ENCODE results near the gene NOL12.

NOL12 gene

DNA sequence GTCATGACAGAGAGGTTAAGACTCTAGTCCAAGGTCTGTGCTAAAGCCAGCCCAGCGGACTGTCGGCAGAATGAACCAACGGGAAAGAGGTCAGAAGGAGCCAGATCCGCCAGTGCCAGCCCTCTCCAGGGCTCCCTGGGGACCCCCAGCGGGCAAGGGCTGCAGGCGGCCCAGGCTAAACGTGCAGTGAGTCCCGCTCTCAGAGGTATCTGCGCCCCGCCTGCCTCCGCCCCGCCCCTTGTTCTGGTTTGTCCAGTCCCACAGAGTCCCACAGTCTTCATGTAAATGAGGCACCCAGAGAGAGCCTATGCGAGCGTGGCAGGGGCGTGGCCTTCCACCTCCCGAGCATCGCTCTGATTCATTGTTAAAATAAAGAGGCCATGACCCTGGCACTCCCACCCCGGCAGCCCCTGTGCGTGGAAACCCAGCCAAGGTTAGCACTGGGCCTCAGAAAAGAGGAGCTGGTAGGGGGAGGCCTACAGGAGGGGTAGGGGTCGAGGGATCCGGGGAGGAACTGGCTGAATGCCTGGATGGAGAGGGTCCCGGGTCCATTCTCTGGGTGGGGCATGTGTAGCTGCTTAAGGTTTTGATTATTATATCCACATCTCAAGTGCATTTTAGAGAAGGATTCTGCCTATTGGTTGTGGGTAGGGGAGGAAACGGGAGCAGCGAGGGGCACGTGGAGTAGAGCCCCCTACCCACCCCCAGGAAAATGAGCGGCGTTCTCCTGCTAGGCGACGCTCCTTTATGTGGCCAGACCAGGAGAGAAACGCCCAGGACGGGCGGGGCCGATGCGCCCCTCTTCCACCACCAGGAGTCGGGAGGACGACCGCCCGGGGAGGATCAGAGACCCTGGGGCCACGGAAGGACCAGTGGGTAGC is 10.8 kb downstream of the NOL12 start, which contains the start of gene TRIOBP:
TRIOBP (plus strand) TSS at position 392 of the 881 bp plus-strand sequence. CDS start 4,318 bp downstream, outside the sequence.
- Histone ChIP-seq H3K36me3 (ENCODE audit: low read depth) (peaks cover 6% of the 10 kb centered on the region), H3K27me3 (ENCODE audit: insufficient read depth, poor library complexity, severe bottlenecking) (no peaks in the 10 kb centered on the region), H3K27ac (ENCODE audit: poor library complexity, severe bottlenecking) (no peak within 1 kb of the TSS), H3K4me3 (ENCODE audit: severe bottlenecking) (no peak within 1 kb of the TSS), H3K4me1 (ENCODE audit: insufficient read depth, poor library complexity, severe bottlenecking) (peaks cover 8% of the 10 kb centered on the region), H3K9me3 (ENCODE audit: severe bottlenecking) (no peaks in the 10 kb centered on the region)
- DNase-seq (ENCODE audit: low spot score) (peak; percentile 97), ATAC-seq (ENCODE audit: low read depth) (peak; percentile 100)
- TF ChIP-seq, protein P1, sequence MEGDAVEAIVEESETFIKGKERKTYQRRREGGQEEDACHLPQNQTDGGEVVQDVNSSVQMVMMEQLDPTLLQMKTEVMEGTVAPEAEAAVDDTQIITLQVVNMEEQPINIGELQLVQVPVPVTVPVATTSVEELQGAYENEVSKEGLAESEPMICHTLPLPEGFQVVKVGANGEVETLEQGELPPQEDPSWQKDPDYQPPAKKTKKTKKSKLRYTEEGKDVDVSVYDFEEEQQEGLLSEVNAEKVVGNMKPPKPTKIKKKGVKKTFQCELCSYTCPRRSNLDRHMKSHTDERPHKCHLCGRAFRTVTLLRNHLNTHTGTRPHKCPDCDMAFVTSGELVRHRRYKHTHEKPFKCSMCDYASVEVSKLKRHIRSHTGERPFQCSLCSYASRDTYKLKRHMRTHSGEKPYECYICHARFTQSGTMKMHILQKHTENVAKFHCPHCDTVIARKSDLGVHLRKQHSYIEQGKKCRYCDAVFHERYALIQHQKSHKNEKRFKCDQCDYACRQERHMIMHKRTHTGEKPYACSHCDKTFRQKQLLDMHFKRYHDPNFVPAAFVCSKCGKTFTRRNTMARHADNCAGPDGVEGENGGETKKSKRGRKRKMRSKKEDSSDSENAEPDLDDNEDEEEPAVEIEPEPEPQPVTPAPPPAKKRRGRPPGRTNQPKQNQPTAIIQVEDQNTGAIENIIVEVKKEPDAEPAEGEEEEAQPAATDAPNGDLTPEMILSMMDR (IDR thresholded peaks at IDR 0.05; ENCODE audit: poor library complexity, severe bottlenecking) = peak; percentile 70

DNA sequence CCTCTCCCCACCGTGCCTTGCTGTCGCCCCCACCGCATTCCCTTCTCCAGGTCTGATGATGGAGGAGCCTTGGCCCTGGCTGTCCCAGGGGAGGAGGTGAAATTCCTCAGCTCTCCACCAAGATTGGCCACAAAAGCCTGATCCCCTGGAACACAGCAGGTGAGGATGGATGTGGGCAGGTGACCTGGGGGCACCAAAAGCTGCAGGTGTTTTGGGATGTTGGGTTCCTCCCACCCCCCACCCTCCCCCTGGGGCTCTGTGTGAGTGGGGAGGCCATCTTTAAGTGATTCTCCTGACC is 11.3 kb downstream of the NOL12 start:
- H3K27ac ChIP-seq (ENCODE audit: poor library complexity, severe bottlenecking) = no peak overlapping the region
- ATAC-seq (ENCODE audit: low read depth) (no peak), DNase-seq (ENCODE audit: low spot score) (no peak)
- TF ChIP-seq, protein P1 (IDR thresholded peaks at IDR 0.05; ENCODE audit: poor library complexity, severe bottlenecking) = no peak
- peaks cover 8% of the 10 kb centered on the region for H3K4me1 ChIP-seq (ENCODE audit: insufficient read depth, poor library complexity, severe bottlenecking)
- no peaks in the 10 kb centered on the region for H3K27me3 ChIP-seq (ENCODE audit: insufficient read depth, poor library complexity, severe bottlenecking)
- H3K9me3 ChIP-seq (ENCODE audit: severe bottlenecking) = no peaks in the 10 kb centered on the region
- peaks cover under 1% of the 10 kb centered on the region; the same call in 1 of the 2 replicates for H3K36me3 ChIP-seq (ENCODE audit: low read depth)
- no peak overlapping the region for H3K4me3 ChIP-seq (ENCODE audit: severe bottlenecking)

DNA sequence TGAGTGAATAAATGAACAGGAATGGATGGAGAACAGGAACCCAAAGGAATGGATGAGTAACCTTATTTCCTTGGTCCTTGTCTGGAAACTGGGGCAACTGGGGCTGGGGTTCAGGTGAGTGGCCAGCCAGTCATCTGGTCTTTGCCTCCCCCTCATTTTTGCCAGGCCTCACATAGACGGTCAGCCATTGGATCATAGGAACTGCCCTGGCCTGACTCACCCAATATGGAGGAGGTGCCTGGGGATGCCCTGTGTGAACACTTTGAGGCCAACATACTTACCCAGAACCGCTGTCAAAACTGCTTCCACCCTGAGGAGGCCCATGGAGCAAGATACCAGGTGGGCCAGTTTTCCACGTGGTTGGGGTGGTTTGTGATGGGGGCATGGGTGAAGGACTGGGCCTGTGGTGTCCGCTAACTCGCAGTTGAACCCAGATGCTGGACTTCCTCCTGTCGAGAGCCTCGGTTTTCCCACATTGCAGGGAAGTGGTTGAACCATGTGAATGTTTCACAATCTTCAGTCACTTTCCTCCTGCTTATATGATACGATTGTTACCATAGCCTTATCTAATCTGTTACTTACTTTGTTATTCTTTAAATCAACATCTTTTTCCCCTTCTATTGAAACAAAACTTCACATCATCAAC is 15.1 kb downstream of the NOL12 start:
- Histone ChIP-seq H3K4me1 (ENCODE audit: insufficient read depth, poor library complexity, severe bottlenecking) (peaks cover 3% of the 10 kb centered on the region), H3K27me3 (ENCODE audit: insufficient read depth, poor library complexity, severe bottlenecking) (no peaks in the 10 kb centered on the region), H3K4me3 (ENCODE audit: severe bottlenecking) (no peak overlapping the region), H3K36me3 (ENCODE audit: low read depth) (no peaks in the 10 kb centered on the region), H3K9me3 (ENCODE audit: severe bottlenecking) (no peaks in the 10 kb centered on the region), H3K27ac (ENCODE audit: poor library complexity, severe bottlenecking) (no peak overlapping the region)
- no peak for ATAC-seq (ENCODE audit: low read depth)
- no peak for DNase-seq (ENCODE audit: low spot score)
- TF ChIP-seq, protein P1 (IDR thresholded peaks at IDR 0.05; ENCODE audit: poor library complexity, severe bottlenecking) = no peak

DNA sequence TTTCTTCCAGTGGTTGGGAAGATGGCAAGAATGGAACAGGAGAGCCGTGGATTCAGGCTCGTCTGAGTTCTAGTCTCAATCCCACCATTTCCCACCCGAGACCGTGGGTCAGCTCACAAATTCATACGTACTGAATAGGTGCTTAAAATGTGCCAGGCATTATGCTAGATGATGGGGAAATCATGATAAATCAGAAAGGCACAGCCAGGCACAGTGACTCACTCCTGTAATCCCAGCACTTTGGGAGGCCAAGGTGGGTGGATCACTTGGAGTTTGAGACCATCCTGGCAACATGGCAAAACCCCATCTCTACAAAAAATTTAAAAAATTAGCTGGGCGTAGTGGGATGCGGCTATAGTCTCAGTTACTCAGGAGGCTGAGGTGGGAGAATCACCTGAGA is 17.8 kb downstream of the NOL12 start:
- no peak overlapping the region for H3K27ac ChIP-seq (ENCODE audit: poor library complexity, severe bottlenecking)
- H3K36me3 ChIP-seq (ENCODE audit: low read depth) = no peaks in the 10 kb centered on the region
- no peaks in the 10 kb centered on the region for H3K9me3 ChIP-seq (ENCODE audit: severe bottlenecking)
- H3K4me1 ChIP-seq (ENCODE audit: insufficient read depth, poor library complexity, severe bottlenecking) = no peaks in the 10 kb centered on the region
- no peaks in the 10 kb centered on the region for H3K27me3 ChIP-seq (ENCODE audit: insufficient read depth, poor library complexity, severe bottlenecking)
- no peak overlapping the region for H3K4me3 ChIP-seq (ENCODE audit: severe bottlenecking)
- TF ChIP-seq, protein P1 (IDR thresholded peaks at IDR 0.05; ENCODE audit: poor library complexity, severe bottlenecking) = no peak
- DNase-seq (ENCODE audit: low spot score) (no peak), ATAC-seq (ENCODE audit: low read depth) (no peak)

Measured in RWPE2 (cell line).